ENCODE data around the gene SPOUT1.

The SPOUT1 gene

GRCh38 chr9:128835246-128836210 lies 5.9 kb upstream of the SPOUT1 start:
- no peak for DNase-seq

GRCh38 chr9:128833696-128834095 lies 4.1 kb upstream of the SPOUT1 start:
- DNase-seq: no peak

GRCh38 chr9:128828719-128829452 lies 708 bp downstream of the SPOUT1 start:
- no peak for DNase-seq

- no peak for DNase-seq
Observed at GRCh38 chr9:128828267-128828666, 1.3 kb downstream of the SPOUT1 start.

GRCh38 chr9:128825923-128826700 lies 3.5 kb downstream of the SPOUT1 start:
- no peak for DNase-seq

GRCh38 chr9:128824911-128825310 lies 4.7 kb downstream of the SPOUT1 start:
- no peak for DNase-seq

- no peak for DNase-seq
Observed at GRCh38 chr9:128823903-128824406, 5.6 kb downstream of the SPOUT1 start.

- no peak for DNase-seq
Observed at GRCh38 chr9:128823362-128823902, 6.2 kb downstream of the SPOUT1 start.

GRCh38 chr9:128822407-128823042 lies 7.1 kb downstream of the SPOUT1 start:
- no peak for DNase-seq

GRCh38 chr9:128821584-128822406 lies 7.8 kb downstream of the SPOUT1 start:
- DNase-seq: no peak

- no peak for DNase-seq
Observed at GRCh38 chr9:128820665-128821583, 8.7 kb downstream of the SPOUT1 start.

- no peak for DNase-seq
Observed at GRCh38 chr9:128819716-128820664, 9.6 kb downstream of the SPOUT1 start.

- DNase-seq: peak; percentile 29 to 31
Observed at GRCh38 chr9:128818839-128819715, 10.5 kb downstream of the SPOUT1 start.

- peak; percentile 97 to 98 for DNase-seq
Observed at GRCh38 chr9:128818099-128818838, 11.3 kb downstream of the SPOUT1 start, which contains the start of gene ENDOG. Gene ENDOG, plus strand, starts transcription at chr9:128818500. Its CDS starts 185 bp downstream, at chr9:128818685.

GRCh38 chr9:128810873-128811272 lies 18.7 kb downstream of the SPOUT1 start:
- DNase-seq: no peak

- DNase-seq: no peak
Observed at GRCh38 chr9:128809831-128810230, 19.8 kb downstream of the SPOUT1 start.
